GM21529 (cell line): ENCODE data around the gene PEX16.
"Not testable (repeated sequence)": the region's sequence is repeated elsewhere in the genome, so short reads cannot be mapped to it uniquely, and the experiment has no call there.

ENCODE experiments used
- ATAC-seq: cut with Tn5 transposase; IDR thresholded peaks from one replicate; pipeline ENCODE4 v1.9.1; 2021; ENCODE audit not compliant: unreplicated experiment

Gene PEX16

DNA sequence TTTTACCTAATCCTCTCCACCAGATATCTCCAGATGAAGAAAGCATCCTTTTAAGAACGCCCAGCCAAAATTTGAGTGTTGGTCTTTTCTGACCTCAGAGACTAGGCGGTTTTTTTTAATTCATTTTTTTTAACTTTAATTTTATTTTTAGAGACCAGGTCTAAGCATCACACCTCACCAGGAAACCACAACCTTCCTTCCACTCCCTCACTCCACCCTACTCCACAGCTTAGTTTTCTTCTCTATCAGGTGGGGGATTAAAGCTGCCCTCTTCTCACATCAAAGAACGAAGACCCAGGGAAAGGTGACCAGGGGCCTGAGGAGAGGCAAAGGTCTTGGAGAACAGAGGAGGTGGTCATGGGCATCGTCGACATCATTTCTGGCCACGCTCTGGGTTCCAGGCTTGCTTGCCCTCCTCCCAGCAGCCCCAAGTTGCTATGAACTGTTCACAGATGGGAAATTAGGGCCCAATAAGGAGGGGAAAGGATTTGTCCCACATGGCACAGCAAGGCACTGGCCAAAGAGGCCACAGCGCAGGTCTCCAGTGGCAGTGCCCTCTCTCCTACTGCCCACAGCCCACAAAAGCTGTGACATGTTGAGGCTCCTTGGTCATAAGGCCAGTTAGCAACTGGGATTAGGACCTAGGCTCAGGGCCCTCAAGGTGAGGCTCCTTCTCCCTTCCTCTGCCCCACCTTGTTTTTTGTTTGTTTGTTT is 1.4 kb upstream of the PEX16 start:
- no peak for ATAC-seq

DNA sequence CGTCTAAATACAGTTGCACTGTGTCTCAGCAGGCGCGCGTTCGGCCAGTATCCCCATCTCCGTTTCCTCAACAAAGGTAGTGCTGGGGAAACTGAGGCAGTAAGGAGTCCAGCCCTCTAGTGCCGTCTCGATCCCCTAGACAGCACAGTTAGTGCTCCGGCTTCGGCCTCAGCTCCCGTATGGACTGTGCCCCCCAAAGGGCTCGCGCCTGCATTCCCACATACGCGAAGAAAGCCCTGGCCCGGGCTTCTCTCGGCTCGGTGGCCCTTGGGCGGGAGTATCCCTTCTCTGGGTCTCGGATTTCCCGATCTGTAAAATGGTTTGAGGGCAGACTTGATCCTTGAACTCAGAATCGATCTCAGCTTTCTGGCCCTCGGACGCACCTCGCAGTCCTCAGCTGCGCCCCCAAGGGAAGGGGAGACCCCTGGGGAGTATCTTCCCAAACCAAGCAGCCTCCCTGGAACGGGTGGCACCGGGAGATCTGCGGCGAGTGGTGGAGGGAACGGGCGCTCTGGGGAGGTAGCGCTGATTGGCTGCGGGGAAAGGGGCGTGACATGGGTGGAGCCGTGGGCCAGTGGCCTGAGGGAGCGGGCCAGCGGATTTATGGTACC is 759 bp upstream of the PEX16 start:
- ATAC-seq, result peak; percentile 48

DNA sequence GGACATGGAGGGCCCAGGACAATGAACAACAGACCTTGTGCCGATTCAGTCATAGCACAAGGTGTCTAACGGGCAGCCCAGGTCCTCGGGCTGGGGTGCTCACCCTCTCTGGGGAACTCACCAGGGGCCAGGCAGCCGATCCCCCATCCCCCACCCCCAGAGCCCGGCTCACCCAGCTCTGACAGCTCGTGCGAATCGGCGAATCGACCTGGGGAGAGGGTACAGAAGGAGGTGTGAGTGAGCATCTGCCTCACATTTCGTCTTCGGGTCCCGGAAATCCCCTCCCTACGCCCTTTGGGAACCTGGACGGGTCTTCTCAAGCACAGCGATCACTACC is 423 bp downstream of the PEX16 start:
- ATAC-seq, result no peak

DNA sequence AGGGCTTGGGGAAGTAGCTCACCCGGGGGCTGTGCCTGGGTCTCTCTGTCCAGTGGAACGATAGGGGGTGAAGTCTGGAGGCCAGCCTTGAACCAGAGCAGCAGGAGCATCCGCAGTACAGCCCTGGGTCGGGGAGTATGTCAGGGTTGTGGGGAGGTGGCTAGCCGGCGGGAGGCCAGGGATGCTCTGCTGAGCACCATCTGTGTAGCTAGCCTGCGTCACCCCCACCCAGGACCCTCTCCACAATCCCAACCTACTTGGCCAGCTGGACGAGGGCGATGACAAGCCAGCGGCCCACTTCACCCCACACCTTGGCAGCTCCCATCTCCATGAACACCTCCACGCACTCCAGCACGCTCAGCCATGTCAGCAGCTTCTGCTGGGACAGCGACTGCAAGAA is 2.2 kb downstream of the PEX16 start:
- ATAC-seq, result no peak

DNA sequence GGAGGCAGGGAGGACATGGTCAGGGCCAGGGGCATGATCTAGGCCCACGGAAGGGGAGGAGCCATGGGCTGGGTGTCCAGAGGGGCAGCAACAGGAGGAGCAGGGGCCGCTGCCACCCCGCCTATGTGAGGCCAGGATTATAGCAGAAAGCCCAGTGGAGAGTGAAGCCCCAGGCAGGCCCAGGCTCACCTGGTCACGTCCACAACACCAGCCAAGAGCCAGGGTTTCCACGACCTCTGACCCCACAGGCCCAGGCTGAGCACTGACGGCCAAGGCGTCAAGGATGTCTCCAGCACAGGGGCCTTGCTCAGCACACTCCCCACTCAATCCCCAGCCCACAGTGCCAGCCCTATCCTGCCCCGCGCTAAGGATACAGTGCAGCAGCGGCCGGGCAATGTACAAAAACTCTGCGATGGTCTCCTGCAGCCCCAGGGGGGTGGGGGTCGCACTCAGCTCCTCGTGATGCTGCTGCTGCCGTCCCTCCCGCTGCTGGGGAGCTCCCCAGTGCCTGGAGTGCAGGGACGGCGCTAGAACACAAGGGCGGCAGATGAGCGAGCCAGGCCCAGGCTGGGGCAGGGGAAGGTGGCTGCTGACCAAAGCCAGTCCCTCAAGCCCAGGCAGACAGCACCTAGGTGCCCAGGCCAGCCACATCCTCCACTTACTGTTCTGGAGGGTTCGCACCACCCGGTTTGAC is 3.6 kb downstream of the PEX16 start:
- ATAC-seq, result no peak

DNA sequence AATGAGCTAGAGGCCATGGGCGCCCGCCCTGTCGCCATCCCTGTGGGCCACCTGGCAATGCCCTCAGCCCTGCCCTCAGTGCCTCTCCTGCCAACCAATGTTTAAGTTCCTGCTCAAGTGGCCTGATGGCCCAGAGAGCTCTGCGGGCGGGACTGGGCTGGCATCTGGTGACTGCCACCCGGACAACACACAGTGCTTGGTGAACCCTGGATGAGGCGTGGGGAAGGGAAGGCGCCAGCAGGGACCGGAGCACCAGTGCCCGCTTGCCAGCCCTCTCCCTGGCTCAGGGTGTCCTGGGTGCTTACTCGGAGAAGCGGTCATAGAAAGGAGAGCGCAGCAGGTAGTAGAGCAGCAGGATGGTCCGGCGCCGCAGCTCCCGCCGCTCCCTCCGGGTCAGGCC is 4.2 kb downstream of the PEX16 start:
- no peak for ATAC-seq

DNA sequence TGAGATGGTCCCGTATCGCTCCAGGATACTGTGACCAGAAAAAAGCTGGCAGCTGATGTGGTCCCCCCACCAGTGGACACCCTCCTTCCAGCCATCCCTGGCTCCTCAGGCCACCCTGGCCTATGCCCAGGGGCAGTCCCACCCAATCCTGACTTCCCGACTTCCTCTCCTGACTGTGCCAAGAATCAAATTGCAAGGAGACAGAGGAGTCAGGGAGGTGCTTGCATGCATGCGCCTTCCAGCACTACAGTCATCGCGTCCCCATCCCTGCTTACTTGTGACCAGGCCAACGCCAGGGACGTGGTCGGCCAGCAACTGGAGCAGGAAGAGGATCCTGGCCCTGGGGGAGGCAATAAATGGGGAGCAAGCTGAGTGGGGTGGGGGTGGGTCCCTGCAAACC is 7.1 kb downstream of the PEX16 start:
- no peak for ATAC-seq

DNA sequence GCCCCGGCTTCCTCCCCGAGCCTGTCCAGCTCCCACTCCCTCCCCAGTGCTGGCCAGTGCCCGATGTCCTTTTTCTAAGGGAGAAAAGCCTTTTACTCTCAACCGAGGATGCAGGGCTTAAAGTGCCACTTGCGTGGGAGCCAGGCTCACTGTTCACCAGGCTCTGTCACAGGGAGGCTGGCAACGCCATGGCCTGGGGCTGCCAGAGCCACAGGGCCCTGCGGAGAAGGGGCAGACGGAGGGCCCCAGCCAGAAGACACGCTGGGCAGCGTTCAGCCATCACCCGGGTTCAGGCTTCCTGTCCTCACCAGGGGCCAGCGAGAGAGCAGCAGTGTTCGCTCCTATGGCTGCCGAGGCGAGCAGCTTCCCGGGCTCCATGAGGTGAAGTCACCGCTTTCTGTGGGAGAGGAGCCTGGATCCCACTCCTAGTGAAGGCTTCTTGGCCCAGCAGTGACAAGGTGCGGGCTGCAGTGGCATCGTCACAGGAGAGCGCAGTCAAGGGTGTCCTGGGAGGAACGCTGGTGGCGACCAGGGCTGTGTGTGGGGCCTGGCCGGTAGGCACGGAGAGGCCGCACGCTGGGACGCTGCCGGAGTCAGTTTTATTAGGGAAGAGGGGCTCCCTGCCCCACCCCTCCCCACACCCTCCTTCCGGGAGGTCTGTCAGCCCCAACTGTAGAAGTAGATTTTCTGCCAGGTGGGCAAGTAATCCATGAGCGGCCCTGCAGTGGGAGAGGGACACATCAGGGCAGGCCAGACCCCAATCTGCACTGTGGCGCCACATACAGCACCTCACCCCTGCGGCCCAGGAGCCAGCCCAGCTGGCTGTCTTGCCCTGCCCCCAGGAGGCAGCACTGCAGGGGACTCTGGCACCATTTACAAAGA is 7.8 kb downstream of the PEX16 start:
- no peak for ATAC-seq

DNA sequence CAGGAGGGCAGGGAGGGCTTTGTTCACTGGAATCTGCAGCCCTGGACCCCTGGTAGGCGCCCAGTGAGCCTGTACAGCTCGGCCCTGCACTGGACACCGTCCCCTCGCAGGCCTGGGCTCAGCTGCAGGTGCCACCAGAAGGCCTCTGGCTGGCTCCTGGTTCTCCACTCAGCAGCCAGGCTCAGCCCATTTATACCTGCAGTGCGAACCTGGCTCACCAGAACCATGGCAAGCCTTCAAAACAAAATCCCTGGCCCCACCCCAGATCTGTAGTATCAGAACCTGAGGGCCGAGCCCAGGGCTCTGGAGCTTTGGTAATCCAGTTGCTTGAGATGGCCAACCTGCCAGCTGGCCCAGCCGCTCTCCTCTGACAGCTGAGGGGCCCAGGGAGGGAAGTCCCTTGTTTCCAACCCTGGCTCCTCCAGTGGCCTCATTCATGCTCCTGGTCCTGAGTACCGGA is 9.7 kb downstream of the PEX16 start:
- ATAC-seq, result no peak

DNA sequence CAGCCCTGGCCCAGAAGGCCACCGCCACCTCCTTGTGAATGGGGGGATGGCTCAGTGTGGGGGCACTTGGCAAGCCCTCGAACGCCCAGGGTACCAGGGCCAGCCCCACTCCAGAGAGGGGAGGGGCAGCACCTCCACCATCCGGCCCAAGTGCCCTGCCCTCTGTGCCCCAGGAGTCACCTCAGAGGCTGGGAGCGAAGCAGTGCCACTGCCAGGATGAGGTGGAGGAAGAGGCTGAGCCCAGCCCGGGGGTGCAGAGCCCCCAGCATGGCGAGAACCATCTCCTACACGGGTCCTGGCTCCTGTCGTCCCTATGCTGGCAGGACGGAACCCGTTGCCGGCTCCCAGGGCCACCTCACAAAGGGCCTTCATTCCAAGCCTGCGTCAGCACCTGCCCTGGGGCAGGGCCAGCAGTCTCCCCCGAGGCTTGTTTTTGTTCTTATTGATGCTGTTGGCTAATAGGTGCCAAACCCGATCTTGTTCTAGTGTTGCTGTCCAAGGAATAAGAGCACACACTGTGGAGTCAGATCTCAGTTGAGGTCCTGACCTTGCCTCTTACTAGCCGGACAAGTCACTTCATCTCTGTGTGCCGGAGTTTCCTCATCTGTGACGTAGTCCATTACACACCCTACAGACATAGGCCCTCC is 10.6 kb downstream of the PEX16 start, which contains the start of gene FREY1:
TSS of gene FREY1 (minus strand) at position 307 of the 647 bp plus-strand sequence. CDS start at position 281, 26 bp downstream.
- ATAC-seq, result no peak

DNA sequence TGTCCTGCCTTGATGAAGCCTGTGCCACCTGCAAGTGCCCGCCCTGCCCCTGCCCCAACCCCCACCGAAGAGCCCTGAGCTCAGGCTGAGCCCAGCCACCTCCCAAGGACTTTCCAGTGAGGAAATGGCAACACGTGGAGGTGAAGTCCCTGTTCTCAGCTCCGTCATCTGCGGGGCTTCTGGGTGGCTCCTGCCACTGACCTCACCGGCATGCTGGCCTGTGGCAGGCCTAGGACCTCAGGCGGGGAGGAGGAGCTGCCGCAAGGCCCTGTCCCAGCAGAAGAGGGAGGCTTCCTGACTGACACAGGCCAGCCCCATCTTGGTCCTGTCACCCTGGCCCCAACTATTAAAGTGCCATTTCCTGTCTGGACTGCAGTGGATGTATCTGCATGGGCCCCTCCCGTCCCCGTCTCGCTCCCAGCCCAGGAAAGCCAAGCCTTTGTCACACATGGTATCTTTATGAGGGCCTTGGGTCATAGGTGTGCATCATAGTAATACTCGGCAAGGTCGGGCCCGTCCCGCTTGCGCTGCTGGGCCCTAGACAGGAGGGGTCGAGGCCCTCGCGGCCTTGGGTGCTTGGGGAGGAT is 11.5 kb downstream of the PEX16 start:
- ATAC-seq, result no peak

DNA sequence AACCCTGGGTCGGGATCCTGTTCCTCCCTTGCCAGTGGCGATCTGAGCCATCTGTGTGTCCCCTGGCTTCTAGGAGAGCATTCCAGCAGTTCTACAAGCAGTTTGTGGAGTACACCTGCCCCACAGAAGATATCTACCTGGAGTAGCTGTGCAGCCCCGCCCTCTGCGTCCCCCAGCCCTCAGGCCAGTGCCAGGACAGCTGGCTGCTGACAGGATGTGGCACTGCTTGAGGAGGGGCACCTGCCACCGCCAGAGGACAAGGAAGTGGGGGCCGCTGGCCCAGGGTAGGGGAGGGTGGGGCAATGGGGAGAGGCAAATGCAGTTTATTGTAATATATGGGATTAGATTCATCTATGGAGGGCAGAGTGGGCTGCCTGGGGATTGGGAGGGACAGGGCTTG is 12.1 kb downstream of the PEX16 start:
- ATAC-seq, result not testable (repeated sequence)

DNA sequence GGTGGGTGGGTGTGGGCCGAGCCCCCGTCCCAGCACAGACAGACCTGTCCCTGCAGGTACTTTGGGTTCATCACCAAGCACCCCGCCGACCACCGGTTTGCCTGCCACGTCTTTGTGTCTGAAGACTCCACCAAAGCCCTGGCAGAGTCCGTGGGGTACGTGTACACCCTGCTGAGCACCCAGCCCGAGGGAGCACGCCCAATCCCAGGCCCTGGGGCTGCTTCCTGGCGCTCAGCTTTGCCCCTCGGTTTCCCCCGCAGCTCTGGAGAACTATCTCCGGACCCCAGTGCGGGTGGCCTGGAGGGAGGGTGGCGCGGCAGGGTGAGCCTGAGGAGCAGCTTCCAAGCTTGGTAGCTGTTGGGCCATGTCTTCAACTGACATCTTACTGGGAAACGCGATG is 12.6 kb downstream of the PEX16 start:
- ATAC-seq, result no peak

DNA sequence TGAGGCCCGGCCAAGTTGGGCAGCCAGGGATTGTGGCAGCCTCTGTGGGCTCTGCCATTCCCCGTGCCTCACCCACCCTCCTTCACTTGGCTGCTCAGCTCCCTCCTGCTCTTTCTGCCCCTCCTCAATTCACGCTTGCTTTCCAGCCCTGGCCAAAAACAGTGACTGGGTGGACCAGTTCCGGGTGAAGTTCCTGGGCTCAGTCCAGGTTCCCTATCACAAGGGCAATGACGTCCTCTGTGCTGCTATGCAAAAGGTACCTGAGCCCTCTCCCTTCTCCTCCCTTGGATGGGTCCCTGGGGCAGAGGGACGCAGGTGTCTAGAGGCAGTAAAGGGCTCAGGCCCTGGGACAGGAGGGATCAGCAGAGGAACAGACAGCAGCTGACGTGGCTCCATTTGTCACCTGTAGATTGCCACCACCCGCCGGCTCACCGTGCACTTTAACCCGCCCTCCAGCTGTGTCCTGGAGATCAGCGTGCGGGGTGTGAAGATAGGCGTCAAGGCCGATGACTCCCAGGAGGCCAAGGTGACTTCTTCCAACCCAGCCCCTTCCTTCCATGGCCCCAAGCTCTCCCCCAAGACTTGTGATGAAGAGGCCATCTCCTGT is 13.3 kb downstream of the PEX16 start:
- no peak for ATAC-seq

DNA sequence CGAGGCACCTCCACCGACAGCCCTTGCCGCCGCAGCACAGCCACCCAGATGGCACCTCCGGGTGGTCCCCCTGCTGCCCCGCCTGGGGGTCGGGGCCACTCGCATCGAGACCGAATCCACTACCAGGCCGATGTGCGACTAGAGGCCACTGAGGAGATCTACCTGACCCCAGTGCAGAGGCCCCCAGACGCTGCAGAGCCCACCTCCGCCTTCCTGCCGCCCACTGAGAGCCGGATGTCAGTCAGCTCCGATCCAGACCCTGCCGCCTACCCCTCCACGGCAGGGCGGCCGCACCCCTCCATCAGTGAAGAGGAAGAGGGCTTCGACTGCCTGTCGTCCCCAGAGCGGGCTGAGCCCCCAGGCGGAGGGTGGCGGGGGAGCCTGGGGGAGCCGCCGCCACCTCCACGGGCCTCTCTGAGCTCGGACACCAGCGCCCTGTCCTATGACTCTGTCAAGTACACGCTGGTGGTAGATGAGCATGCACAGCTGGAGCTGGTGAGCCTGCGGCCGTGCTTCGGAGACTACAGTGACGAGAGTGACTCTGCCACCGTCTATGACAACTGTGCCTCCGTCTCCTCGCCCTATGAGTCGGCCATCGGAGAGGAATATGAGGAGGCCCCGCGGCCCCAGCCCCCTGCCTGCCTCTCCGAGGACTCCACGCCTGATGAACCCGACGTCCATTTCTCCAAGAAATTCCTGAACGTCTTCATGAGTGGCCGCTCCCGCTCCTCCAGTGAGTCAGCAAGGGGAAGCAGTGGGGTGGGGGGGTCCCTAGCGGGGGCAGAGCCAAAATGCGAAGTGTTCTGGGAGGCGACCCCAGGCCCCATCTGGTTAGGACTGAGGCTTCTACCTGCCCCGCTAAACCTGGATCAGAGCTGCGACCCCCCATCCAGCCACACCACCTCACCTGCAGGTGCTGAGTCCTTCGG is 15.0 kb downstream of the PEX16 start:
- no peak for ATAC-seq

DNA sequence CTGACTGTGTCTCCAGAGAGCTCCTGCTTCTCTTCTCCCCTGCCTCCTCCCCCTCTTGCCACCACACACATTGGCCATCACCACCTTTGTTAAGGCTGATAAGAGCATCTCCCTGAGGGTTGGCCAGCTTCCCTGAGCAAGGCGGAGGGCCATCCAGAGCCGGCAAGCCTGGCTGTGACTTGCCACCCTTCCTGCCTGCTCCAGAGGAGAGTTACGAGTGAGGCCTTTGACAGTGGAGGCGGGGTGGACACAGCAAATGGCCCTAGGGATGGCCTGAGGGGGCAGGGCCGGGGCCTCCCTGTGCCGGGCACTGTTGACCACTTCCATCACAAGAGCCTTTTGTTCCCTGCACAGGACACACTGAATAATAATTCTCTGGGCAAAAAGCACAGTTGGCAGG is 16.1 kb downstream of the PEX16 start:
- no peak for ATAC-seq

DNA sequence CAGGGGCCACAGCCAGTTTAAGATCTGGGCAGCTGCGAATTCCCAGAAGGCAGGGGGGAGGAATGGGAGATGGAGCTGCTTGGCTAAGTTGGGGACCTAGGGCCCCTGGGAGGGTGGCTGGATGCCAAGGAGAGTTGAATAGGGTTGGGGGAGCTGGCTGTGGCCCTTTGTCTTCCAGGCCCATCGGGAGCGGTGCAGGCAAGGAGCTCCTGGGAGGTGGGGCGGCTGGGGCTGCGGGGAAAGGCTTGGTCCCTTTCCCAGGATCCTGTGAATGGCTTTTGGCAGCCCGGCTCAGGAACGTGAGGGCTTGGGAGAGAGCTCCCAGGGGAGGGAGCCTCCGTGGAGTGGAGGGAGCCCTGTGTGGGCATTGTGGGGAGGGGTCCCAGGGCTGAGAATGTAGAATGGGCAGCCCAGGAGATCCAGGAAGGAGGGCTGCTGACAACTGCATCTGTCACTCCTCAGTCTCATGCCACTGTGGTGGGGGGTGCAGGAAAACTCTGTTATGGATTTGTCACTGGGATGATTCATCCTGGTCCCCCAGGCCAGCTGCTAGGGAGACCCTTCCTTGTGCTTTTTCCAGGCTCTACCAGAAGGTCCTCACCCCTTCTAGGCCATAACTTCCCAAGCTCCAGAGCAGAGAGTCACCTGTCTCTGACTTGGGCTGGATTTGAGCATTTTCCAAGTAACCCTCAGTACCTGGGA is 16.6 kb downstream of the PEX16 start:
- ATAC-seq, result no peak

DNA sequence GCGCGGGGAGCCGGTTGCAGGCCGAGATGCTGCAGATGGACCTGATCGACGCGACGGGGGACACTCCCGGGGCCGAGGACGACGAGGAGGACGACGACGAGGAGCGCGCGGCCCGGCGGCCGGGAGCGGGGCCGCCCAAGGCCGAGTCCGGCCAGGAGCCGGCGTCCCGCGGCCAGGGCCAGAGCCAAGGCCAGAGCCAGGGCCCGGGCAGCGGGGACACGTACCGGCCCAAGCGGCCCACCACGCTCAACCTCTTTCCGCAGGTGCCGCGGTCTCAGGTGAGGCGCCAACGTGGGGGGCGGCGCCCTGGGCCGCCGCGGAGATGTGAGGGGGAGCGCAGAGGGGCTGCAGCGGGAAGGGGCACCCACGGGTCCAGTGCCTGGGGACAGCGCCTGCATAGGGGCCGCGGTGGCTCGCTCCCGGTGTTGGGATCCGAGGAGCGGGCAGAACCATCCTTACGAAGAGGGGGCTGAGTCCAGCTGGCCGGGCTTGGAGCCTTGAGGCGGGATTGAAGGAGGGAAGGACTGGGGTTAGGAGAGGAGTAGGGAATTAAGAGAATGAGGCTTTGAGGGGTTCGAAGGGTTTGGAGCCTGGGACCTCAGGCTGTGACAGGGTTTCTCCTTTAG is 17.4 kb downstream of the PEX16 start:
- ATAC-seq, result not testable (repeated sequence)
